GM12878 (cell line): Measurements from ENCODE around the gene TRPM5. TPM values are rescaled to one million over a fixed set of nuclear protein-coding genes. Genes with fewer than 3 reads are reported as not detected.

ENCODE experiments used
- ATAC-seq: fragments of 200-7000 bp; cut with Tn5 transposase; 3 replicates; pipeline ENCODE4 v1.9.1; 2020; ENCODE audit warnings: mild to moderate bottlenecking, moderate library complexity
- BruUV-seq: library from RNA; stranded (reverse); fragments of 400-500 nt; replicated peaks from 2 replicates; lab custom pipeline; 2021; lab: Mats Ljungman, UMichigan
- CTCF ChIA-PET: fragments of 300-600 bp; sonication (Branson Sonifier 250); formaldehyde crosslinking; extraction: SDS; loops from one replicate; lab custom pipeline; 2021; ENCODE audit warnings: inconsistent platforms; lab: Yijun Ruan, JAX
- POLR2A ChIA-PET: fragments of 350-600 bp; formaldehyde crosslinking; extraction: SDS; loops from one replicate; lab custom pipeline; 2021; ENCODE audit warnings: inconsistent platforms; lab: Charles Lee
- RAD21 ChIA-PET: fragments of 300-600 bp; sonication (Branson Sonifier 250); formaldehyde crosslinking; loops from one replicate; lab custom pipeline; 2023; ENCODE audit warnings: antibody characterized with exemption; ENCODE audit not compliant: unreplicated experiment; lab: Charles Lee
- SMC1A ChIA-PET: fragments of 300-600 bp; sonication (Branson Sonifier 250); formaldehyde crosslinking; loops from one replicate; lab custom pipeline; 2023; ENCODE audit not compliant: unreplicated experiment, uncharacterized antibody; lab: Charles Lee
- DNase-seq: peaks from one replicate; pipeline ENCODE4 v3.0.0-alpha.2; 2011; ENCODE audit warnings: low read depth, low spot score
- FAIRE-seq: peaks from 3 replicates; lab custom pipeline; 2011; peaks lifted over from hg19 to GRCh38; lab: Jason Lieb, UNC
- H2AFZ ChIP-seq: 2 replicates; pipeline ENCODE4 v1.6.0; 2011; ENCODE audit warnings: low read depth, low read length, control low read depth; ENCODE audit not compliant: control insufficient read depth
- H3K27ac ChIP-seq: 2 replicates; pipeline ENCODE4 v1.5.1; 2011; ENCODE audit warnings: control low read depth; ENCODE audit not compliant: control insufficient read depth, insufficient read depth
- H3K27me3 ChIP-seq, 2 experiments: replicated peaks in 1 of 2; 2 replicates each; pipeline versions ENCODE4 v1.6.0 to v1.6.1; 2011; ENCODE audit warnings: low read length in 1 of 2; ENCODE audit not compliant: control insufficient read depth in 2 of 2, insufficient read depth in 2 of 2
- H3K36me3 ChIP-seq, 2 experiments: 2 replicates each; pipeline ENCODE4 v1.5.1; 2011; ENCODE audit warnings: low read length in 1 of 2; ENCODE audit not compliant: control insufficient read depth in 2 of 2, insufficient read depth in 2 of 2
- H3K4me1 ChIP-seq: 2 replicates; pipeline ENCODE4 v1.6.1; 2011; ENCODE audit warnings: mild to moderate bottlenecking, low read length, moderate library complexity, mixed read lengths; ENCODE audit not compliant: control insufficient read depth, insufficient read depth
- H3K4me2 ChIP-seq: 2 replicates; pipeline ENCODE4 v1.6.0; 2011; ENCODE audit warnings: control low read depth; ENCODE audit not compliant: control insufficient read depth, insufficient read depth
- H3K4me3 ChIP-seq: fragments of 200-600 bp; sonication (generic); 2 replicates; pipeline ENCODE4 v1.5.1; 2016
- H3K79me2 ChIP-seq: 2 replicates; pipeline ENCODE4 v1.6.0; 2011; ENCODE audit warnings: low read length; ENCODE audit not compliant: control insufficient read depth, insufficient read depth
- H3K9ac ChIP-seq: 2 replicates; pipeline ENCODE4 v1.8.0; 2011; ENCODE audit warnings: low read length, control low read depth, mixed read lengths; ENCODE audit not compliant: control insufficient read depth, insufficient read depth
- H3K9me3 ChIP-seq: replicated peaks from 3 replicates; pipeline ENCODE4 v1.5.1; 2011; ENCODE audit warnings: mild to moderate bottlenecking, low read length; ENCODE audit not compliant: control insufficient read depth, insufficient read depth
- H4K20me1 ChIP-seq: 2 replicates; pipeline ENCODE4 v1.6.0; 2011; ENCODE audit not compliant: control insufficient read depth, insufficient read depth
- CREB1 ChIP-seq: IDR thresholded peaks from 2 replicates; pipeline ENCODE4 v1.6.1; 2012; ENCODE audit warnings: low read depth, mild to moderate bottlenecking, inconsistent platforms
- ESRRA ChIP-seq: IDR thresholded peaks from 2 replicates; pipeline ENCODE4 v1.6.1; 2012; ENCODE audit warnings: mild to moderate bottlenecking, low read length, improper control_type of control experiment
- MEF2A ChIP-seq: IDR thresholded peaks from 2 replicates; pipeline ENCODE4 v1.6.1; 2011; ENCODE audit warnings: low read depth, mild to moderate bottlenecking, low read length, moderate library complexity; ENCODE audit not compliant: insufficient read depth
- MEF2B ChIP-seq: fragments of 450-650 bp; IDR thresholded peaks from 2 replicates; pipeline ENCODE4 v1.6.1; 2018; ENCODE audit warnings: mild to moderate bottlenecking, moderate library complexity; ENCODE audit not compliant: partially characterized antibody, poor library complexity, severe bottlenecking
- PAX5 ChIP-seq: IDR thresholded peaks from 2 replicates; pipeline ENCODE4 v1.6.1; 2011; ENCODE audit warnings: low read depth, low read length, borderline replicate concordance
- PML ChIP-seq: IDR thresholded peaks from 2 replicates; pipeline ENCODE4 v1.6.1; 2012; ENCODE audit warnings: low read length, inconsistent platforms
- POLR2A ChIP-seq: IDR thresholded peaks from 2 replicates; pipeline ENCODE4 v1.6.1; 2011; ENCODE audit warnings: low read depth, mild to moderate bottlenecking, low read length
- TCF12 ChIP-seq: IDR thresholded peaks from 2 replicates; pipeline ENCODE4 v1.6.1; 2011; ENCODE audit warnings: low read depth, mild to moderate bottlenecking, low read length
- WGBS: methylation state at CpG from one replicate; pipeline ENCODE4 v1.1.6; 2016; ENCODE audit warnings: low lambda C conversion rate; ENCODE audit not compliant: insufficient replicate concordance, insufficient coverage; ENCODE audit errors: missing lambda C conversion rate; 5-methylcytosine and 5-hydroxymethylcytosine counted together
- in situ Hi-C: fragments of 300-500 bp; cut with MboI; formaldehyde crosslinking; loops from 9 replicates; pipeline ENCODE4 v1.14.3; 2018; ENCODE audit warnings: mixed read lengths
- intact Hi-C: fragments of 100-400 bp; cut with micrococcal nuclease; formaldehyde crosslinking; loops from one replicate; pipeline ENCODE4 v1.14.2; 2022; ENCODE audit not compliant: unreplicated experiment
- polyA plus RNA-seq, 11 experiments: library from polyadenylated mRNA; depleted of rRNA in 4 of 11; unstranded in 6 of 11; stranded (reverse) in 5 of 11; fragments of >200 nt; fragmentation: Nextera tagmentation in 4 of 11; fragmentation: Illumina TruSeq in 1 of 11; extraction: Ambion mirVana in 4 of 11; extraction: Trizol in 1 of 11; gene quantifications; 1 replicate in 1 of 11; 2 replicates in 10 of 11; pipeline versions ENCODE4 v1.2.1 to v1.2.3, GENCODE V29; 2011 to 2016; ENCODE audit warnings: inconsistent platforms in 2 of 11, missing spikeins in 2 of 11, low read depth in 1 of 11
- total RNA-seq, 4 experiments: library from RNA; depleted of rRNA in 3 of 4; stranded (reverse); fragments of >200 nt in 3 of 4; fragmentation: Illumina TruSeq in 1 of 4; extraction: Trizol in 1 of 4; gene quantifications; 2 replicates each; pipeline versions ENCODE4 v1.2.1 to v1.2.3, GENCODE V29; 2013 to 2021
- TF ChIP-seq, protein P1 (sequence below): fragments of 450-650 bp; formaldehyde crosslinking; IDR thresholded peaks from 2 replicates; pipeline ENCODE4 v1.4.0; 2020; ENCODE audit warnings: mild to moderate bottlenecking, moderate library complexity
- TF ChIP-seq, protein P2 (sequence below), 3 experiments: IDR thresholded peaks in 2 of 3; conservative IDR thresholded peaks in 1 of 3; 2 replicates each; pipeline ENCODE4 v1.5.1; 2011; ENCODE audit warnings: low read depth in 3 of 3, low read length in 3 of 3, mild to moderate bottlenecking in 3 of 3, control low read depth in 2 of 3, moderate library complexity in 2 of 3, inconsistent platforms in 1 of 3, mixed read lengths in 1 of 3; ENCODE audit not compliant: control insufficient read depth in 2 of 3, insufficient read depth in 1 of 3; ENCODE audit errors: extremely low read depth in 1 of 3
- TF ChIP-seq, protein P3 (sequence below): fragments of 450-650 bp; IDR thresholded peaks from 2 replicates; pipeline ENCODE4 v1.6.1; 2018; ENCODE audit warnings: borderline replicate concordance, mild to moderate bottlenecking; ENCODE audit not compliant: partially characterized antibody

The TRPM5 gene
- total and polyA plus RNA-seq, 10 of the 15 experiments (the other 5 are each of a cell fraction or from before 2014, with no cell fraction given), result not detected

DNA sequence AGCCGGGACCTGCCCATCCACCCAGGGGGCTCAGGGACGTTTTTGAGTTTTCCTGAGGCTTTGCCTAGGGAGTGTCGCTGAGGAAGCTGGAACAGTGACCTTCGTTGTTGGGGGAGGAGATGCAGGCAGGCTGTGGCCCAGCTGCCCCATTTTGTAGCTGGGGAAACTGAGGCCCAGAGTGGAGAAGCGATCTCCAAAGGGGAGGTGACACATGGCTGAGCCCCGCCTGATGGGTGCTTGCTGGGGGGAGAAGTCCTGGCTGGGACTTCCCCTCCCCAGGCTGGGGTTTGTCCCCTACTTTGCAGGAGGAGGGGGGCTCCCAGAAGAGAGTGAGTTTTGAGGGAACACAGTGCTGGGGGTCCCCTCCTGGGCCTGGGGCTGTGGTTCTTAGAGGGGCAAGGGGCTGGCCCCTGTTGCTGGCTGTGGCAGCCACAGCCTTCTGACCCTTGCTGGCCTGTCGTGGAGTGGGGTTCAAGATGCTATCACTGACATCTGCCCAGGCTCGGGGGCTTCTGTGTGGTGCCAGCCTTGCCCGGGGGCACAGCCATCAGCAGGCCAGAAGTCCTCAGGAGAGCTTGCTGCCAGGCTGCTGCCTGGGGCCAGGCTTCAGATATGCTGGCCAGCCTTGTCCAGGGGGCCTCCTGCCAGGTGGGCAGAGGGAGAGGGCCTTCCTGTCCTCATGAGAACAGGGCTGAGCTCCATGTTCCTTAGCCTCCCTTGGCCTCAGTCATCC, 21.9 kb upstream of the TRPM5 start (continued):
- TF ChIP-seq MEF2B, result no peak
- TF ChIP-seq, protein P1, sequence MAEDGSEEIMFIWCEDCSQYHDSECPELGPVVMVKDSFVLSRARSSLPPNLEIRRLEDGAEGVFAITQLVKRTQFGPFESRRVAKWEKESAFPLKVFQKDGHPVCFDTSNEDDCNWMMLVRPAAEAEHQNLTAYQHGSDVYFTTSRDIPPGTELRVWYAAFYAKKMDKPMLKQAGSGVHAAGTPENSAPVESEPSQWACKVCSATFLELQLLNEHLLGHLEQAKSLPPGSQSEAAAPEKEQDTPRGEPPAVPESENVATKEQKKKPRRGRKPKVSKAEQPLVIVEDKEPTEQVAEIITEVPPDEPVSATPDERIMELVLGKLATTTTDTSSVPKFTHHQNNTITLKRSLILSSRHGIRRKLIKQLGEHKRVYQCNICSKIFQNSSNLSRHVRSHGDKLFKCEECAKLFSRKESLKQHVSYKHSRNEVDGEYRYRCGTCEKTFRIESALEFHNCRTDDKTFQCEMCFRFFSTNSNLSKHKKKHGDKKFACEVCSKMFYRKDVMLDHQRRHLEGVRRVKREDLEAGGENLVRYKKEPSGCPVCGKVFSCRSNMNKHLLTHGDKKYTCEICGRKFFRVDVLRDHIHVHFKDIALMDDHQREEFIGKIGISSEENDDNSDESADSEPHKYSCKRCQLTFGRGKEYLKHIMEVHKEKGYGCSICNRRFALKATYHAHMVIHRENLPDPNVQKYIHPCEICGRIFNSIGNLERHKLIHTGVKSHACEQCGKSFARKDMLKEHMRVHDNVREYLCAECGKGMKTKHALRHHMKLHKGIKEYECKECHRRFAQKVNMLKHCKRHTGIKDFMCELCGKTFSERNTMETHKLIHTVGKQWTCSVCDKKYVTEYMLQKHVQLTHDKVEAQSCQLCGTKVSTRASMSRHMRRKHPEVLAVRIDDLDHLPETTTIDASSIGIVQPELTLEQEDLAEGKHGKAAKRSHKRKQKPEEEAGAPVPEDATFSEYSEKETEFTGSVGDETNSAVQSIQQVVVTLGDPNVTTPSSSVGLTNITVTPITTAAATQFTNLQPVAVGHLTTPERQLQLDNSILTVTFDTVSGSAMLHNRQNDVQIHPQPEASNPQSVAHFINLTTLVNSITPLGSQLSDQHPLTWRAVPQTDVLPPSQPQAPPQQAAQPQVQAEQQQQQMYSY, result no peak
- TF ChIP-seq, all 136 proteins: peak for 0

DNA sequence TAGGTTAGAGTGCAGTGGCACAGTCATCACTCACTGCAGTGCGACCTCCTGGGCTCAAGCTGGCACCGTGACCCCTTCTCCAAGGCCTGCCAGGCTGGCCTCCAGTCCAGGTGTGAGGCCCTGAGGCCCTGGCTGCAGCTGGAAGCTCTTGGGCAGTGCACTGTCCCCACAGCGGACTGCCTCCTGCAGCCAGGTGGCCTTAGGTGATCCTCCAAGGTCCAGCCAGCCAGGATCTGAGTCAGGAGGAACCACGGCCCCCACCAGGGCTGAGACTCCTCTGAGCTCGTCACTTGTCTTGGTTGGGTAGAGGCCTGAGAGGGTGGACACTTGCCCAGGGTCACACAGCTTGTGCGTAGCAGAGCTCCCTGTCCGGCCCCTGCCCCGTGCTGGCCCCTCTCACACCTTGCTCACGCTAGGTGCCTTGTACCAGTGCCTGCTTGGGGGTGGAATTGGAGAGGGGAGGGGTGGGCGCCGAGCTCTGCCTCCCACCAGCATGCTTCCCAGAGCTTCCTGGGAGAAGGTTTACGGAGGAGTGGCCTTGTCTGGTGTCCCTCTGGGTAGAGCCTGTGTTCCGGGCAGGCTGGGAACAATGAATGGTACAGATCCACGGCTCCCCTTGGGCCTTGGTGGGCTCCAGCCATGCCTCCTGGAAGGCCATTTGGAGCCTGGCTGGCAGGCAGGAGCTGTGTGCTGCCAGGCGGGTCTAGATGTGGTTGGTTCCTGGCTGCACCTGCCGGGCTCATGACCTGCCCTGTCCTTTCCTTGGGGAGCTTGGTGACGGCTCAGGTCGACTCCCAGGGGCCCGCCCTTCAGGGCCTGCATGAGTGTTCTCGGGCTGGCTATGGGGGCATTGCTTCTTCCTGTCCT, 21.1 kb upstream of the TRPM5 start:
- no peak overlapping the region for H2AFZ ChIP-seq
- no peak for FAIRE-seq
- peaks cover 10% of the 10 kb centered on the region; the same call in 1 of the 2 replicates for H3K4me1 ChIP-seq
- no peak overlapping the region for H3K9ac ChIP-seq
- no peaks in the 10 kb centered on the region for H4K20me1 ChIP-seq
- 11% methylated on average over 20 of the region's 20 CpGs for WGBS
- no peak for ATAC-seq
- H3K9me3 ChIP-seq, result no peaks in the 10 kb centered on the region
- CTCF ChIA-PET, result interaction anchor here (0.9 kb wide), 1 partner anchor 12 kb away, joined by 3 read pairs; no protein-coding TSS in a partner anchor
- H3K36me3 ChIP-seq, result no peaks in the 10 kb centered on the region
- no peak overlapping the region for H3K27ac ChIP-seq
- BruUV-seq, result no TSS peak
- RAD21 ChIA-PET, result no interaction called here
- H3K27me3 ChIP-seq, result no peaks in the 10 kb centered on the region; a peak in 1 of 4 replicates
- in situ Hi-C loops (loop anchor here (5.0 kb wide), 1 partner anchor 52 kb away; no protein-coding TSS in a partner anchor), intact Hi-C loops (loop anchor here (2.0 kb wide), 1 partner anchor 19 kb away; no protein-coding TSS in a partner anchor)
- SMC1A ChIA-PET, result no interaction called here
- H3K4me2 ChIP-seq, result no peak overlapping the region
- DNase-seq, result no peak
- no peaks in the 10 kb centered on the region for H3K79me2 ChIP-seq
- POLR2A ChIA-PET, result no interaction called here
- no peak overlapping the region for H3K4me3 ChIP-seq
- TF ChIP-seq TCF12, result no peak
- no peak for TF ChIP-seq PAX5
- no peak for TF ChIP-seq CREB1
- TF ChIP-seq, protein P2, sequence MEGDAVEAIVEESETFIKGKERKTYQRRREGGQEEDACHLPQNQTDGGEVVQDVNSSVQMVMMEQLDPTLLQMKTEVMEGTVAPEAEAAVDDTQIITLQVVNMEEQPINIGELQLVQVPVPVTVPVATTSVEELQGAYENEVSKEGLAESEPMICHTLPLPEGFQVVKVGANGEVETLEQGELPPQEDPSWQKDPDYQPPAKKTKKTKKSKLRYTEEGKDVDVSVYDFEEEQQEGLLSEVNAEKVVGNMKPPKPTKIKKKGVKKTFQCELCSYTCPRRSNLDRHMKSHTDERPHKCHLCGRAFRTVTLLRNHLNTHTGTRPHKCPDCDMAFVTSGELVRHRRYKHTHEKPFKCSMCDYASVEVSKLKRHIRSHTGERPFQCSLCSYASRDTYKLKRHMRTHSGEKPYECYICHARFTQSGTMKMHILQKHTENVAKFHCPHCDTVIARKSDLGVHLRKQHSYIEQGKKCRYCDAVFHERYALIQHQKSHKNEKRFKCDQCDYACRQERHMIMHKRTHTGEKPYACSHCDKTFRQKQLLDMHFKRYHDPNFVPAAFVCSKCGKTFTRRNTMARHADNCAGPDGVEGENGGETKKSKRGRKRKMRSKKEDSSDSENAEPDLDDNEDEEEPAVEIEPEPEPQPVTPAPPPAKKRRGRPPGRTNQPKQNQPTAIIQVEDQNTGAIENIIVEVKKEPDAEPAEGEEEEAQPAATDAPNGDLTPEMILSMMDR (IDR thresholded peaks at IDR 0.05 in 2 of 3, conservative IDR thresholded peaks at IDR 0.05 in 1 of 3; ENCODE audit: control insufficient read depth in 2 of 3, extremely low read depth in 1 of 3, insufficient read depth in 1 of 3, low read depth in 3 of 3, low read length in 3 of 3), result no peak
- TF ChIP-seq ESRRA, result no peak
- TF ChIP-seq POLR2A, result no peak
- no peak for TF ChIP-seq PML
- TF ChIP-seq, protein P3, sequence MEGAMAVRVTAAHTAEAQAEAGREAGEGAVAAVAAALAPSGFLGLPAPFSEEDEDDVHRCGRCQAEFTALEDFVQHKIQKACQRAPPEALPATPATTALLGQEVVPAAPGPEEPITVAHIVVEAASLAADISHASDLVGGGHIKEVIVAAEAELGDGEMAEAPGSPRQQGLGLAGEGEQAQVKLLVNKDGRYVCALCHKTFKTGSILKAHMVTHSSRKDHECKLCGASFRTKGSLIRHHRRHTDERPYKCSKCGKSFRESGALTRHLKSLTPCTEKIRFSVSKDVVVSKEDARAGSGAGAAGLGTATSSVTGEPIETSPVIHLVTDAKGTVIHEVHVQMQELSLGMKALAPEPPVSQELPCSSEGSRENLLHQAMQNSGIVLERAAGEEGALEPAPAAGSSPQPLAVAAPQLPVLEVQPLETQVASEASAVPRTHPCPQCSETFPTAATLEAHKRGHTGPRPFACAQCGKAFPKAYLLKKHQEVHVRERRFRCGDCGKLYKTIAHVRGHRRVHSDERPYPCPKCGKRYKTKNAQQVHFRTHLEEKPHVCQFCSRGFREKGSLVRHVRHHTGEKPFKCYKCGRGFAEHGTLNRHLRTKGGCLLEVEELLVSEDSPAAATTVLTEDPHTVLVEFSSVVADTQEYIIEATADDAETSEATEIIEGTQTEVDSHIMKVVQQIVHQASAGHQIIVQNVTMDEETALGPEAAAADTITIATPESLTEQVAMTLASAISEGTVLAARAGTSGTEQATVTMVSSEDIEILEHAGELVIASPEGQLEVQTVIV, result no peak
- no peak for TF ChIP-seq MEF2B
- TF ChIP-seq MEF2A, result no peak
